ENCODE results near the gene AFF3.

GRCh38 chr2:99514357-99514756 is 628.0 kb downstream of the AFF3 start:
- TF ChIP-seq CTCF (IDR thresholded peaks at IDR 0.05): no peak
- TF ChIP-seq POLR2A (IDR thresholded peaks at IDR 0.05): no peak
